WTC11 (cell line): ENCODE data around the gene MALT1. TPM values are rescaled to one million over a fixed set of nuclear protein-coding genes. Genes with fewer than 3 reads are reported as not detected.

Source experiments
- ATAC-seq: fragments of 200-7000 bp; cut with Tn5 transposase; 2 replicates; pipeline ENCODE4 v1.10.0; 2021; ENCODE audit warnings: mild to moderate bottlenecking, moderate library complexity
- CTCF ChIA-PET: fragments of 300-600 bp; sonication (Branson Sonifier 250); formaldehyde crosslinking; loops from one replicate; lab custom pipeline; 2021; ENCODE audit warnings: antibody characterized with exemption; lab: Charles Lee
- POLR2A ChIA-PET: fragments of 350-600 bp; sonication (Branson Sonifier 250); formaldehyde crosslinking; loops from one replicate; lab custom pipeline; 2021; ENCODE audit warnings: antibody characterized with exemption; lab: Charles Lee
- DNase-seq: peaks from one replicate; pipeline ENCODE4 v3.0.0; 2021; ENCODE audit warnings: low spot score
- H3K27ac Mint-ChIP-seq: 2 replicates; pipeline ENCODE4 v1.8.0; 2021; ENCODE audit warnings: mixed read lengths
- H3K27me3 Mint-ChIP-seq: 2 replicates; pipeline ENCODE4 v1.8.0; 2021; ENCODE audit warnings: low read depth, mild to moderate bottlenecking, moderate library complexity, mixed read lengths
- H3K36me3 Mint-ChIP-seq: 2 replicates; pipeline ENCODE4 v1.8.0; 2021; ENCODE audit warnings: mixed read lengths
- H3K4me1 Mint-ChIP-seq: 2 replicates; pipeline ENCODE4 v1.8.0; 2022; ENCODE audit warnings: mixed read lengths
- H3K4me3 Mint-ChIP-seq: 2 replicates; pipeline ENCODE4 v1.8.0; 2021; ENCODE audit warnings: mild to moderate bottlenecking, moderate library complexity, mixed read lengths
- H3K9me3 Mint-ChIP-seq: 2 replicates; pipeline ENCODE4 v1.8.0; 2021; ENCODE audit warnings: mixed read lengths
- AFF4 ChIP-seq: sonication (generic); formaldehyde crosslinking; IDR thresholded peaks from 2 replicates; pipeline ENCODE4 v1.8.1; 2023; ENCODE audit warnings: mild to moderate bottlenecking, missing genetic modification reagents, borderline replicate concordance
- CREB1 ChIP-seq: sonication (generic); formaldehyde crosslinking; IDR thresholded peaks from 2 replicates; pipeline ENCODE4 v1.8.0; 2023; ENCODE audit warnings: mild to moderate bottlenecking, missing genetic modification reagents
- ESRRA ChIP-seq: sonication (generic); formaldehyde crosslinking; IDR thresholded peaks from 2 replicates; pipeline ENCODE4 v1.8.1; 2022; ENCODE audit warnings: mild to moderate bottlenecking, missing genetic modification reagents, borderline replicate concordance
- MYBL2 ChIP-seq: sonication (generic); formaldehyde crosslinking; IDR thresholded peaks from 2 replicates; pipeline ENCODE4 v1.8.1; 2023; ENCODE audit warnings: mild to moderate bottlenecking, moderate library complexity, missing genetic modification reagents
- NFE2L1 ChIP-seq: sonication (generic); formaldehyde crosslinking; IDR thresholded peaks from 2 replicates; pipeline ENCODE4 v1.8.1; 2023; ENCODE audit warnings: missing genetic modification reagents
- NR2C2 ChIP-seq: sonication (generic); formaldehyde crosslinking; IDR thresholded peaks from 2 replicates; pipeline ENCODE4 v1.8.0; 2022; ENCODE audit warnings: mild to moderate bottlenecking, missing genetic modification reagents
- TCF7 ChIP-seq: sonication (generic); formaldehyde crosslinking; IDR thresholded peaks from 2 replicates; pipeline ENCODE4 v1.8.0; 2022; ENCODE audit warnings: mild to moderate bottlenecking, low read depth, missing genetic modification reagents, moderate library complexity
- TEAD4 ChIP-seq: sonication (generic); formaldehyde crosslinking; IDR thresholded peaks from 2 replicates; pipeline ENCODE4 v1.8.0; 2022; ENCODE audit warnings: mild to moderate bottlenecking, missing genetic modification reagents
- ZNF281 ChIP-seq: sonication (generic); formaldehyde crosslinking; IDR thresholded peaks from 2 replicates; pipeline ENCODE4 v1.8.0; 2023; ENCODE audit warnings: mild to moderate bottlenecking, missing genetic modification reagents
- total RNA-seq: library from RNA; stranded (reverse); gene quantifications from 3 replicates; pipeline ENCODE4 v1.2.3, GENCODE V29; 2021
- TF ChIP-seq, protein P1 (sequence below): fragments of 250-450 bp; sonication (Bioruptor Pico); IDR thresholded peaks from 2 replicates; pipeline ENCODE4 v1.8.0; 2021; ENCODE audit warnings: mild to moderate bottlenecking
- TF ChIP-seq, protein P2 (sequence below): fragments of 250-450 bp; sonication (Bioruptor Pico); conservative IDR thresholded peaks from 2 replicates; pipeline ENCODE4 v1.9.0; 2021; ENCODE audit warnings: mild to moderate bottlenecking
- TF ChIP-seq, protein P3 (sequence below): sonication (generic); formaldehyde crosslinking; IDR thresholded peaks from 2 replicates; pipeline ENCODE4 v1.8.1; 2022; ENCODE audit warnings: missing genetic modification reagents, borderline replicate concordance

MALT1 gene
- total RNA-seq, 1 experiment from 2014 or later = 13.2 TPM

DNA sequence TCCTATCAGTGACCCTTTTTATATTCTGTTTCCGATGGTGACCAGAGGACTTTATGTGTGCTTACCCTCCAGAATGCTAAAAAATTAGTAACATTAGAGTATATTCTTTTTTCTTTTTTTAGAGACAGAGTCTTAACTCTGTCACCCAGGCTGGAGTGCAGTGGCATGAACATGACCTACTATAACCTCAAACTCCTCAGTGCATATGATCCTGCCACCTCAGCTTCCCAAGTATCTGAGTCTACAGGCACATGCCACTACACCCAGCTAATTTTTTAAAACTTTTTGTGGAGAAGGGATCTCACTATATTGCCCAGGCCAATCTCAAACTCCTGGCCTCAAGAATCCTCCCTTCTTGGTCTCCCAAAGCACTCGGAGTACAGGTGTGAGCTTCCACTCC is 74.6 kb downstream of the MALT1 start:
- no peak overlapping the region for H3K4me3 Mint-ChIP-seq
- ChIA-PET POLR2A (no interaction called here), CTCF (interaction anchor here (2.2 to 2.5 kb wide), 2 partner anchors 18 to 23 kb away, joined by 8 to 12 read pairs; no protein-coding TSS in a partner anchor)
- H3K27me3 Mint-ChIP-seq = no peaks in the 10 kb centered on the region
- DNase-seq (no peak), ATAC-seq (no peak)
- no peaks in the 10 kb centered on the region for H3K4me1 Mint-ChIP-seq
- TF ChIP-seq AFF4 (CRISPR knock-in tag) (no peak), MYBL2 (CRISPR knock-in tag) (no peak), TCF7 (CRISPR knock-in tag) (no peak)
- TF ChIP-seq, protein P1, sequence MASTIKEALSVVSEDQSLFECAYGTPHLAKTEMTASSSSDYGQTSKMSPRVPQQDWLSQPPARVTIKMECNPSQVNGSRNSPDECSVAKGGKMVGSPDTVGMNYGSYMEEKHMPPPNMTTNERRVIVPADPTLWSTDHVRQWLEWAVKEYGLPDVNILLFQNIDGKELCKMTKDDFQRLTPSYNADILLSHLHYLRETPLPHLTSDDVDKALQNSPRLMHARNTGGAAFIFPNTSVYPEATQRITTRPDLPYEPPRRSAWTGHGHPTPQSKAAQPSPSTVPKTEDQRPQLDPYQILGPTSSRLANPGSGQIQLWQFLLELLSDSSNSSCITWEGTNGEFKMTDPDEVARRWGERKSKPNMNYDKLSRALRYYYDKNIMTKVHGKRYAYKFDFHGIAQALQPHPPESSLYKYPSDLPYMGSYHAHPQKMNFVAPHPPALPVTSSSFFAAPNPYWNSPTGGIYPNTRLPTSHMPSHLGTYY (CRISPR knock-in tag) = no peak
- TF ChIP-seq, all 79 proteins: peak for 0
- peaks cover 6% of the 10 kb centered on the region; the same call in 1 of the 2 replicates for H3K9me3 Mint-ChIP-seq
- no peak overlapping the region for H3K27ac Mint-ChIP-seq
- H3K36me3 Mint-ChIP-seq = peaks cover 35% of the 10 kb centered on the region

- Mint-ChIP-seq H3K4me3 (no peak overlapping the region), H3K27ac (no peak overlapping the region), H3K4me1 (peaks cover 3% of the 10 kb centered on the region; the same call in 1 of the 2 replicates), H3K27me3 (no peaks in the 10 kb centered on the region), H3K36me3 (peaks cover 35% of the 10 kb centered on the region), H3K9me3 (peaks cover 6% of the 10 kb centered on the region; the same call in 1 of the 2 replicates)
- DNase-seq (no peak), ATAC-seq (no peak)
- POLR2A ChIA-PET = no interaction called here
- CTCF ChIA-PET = interaction anchor here (0.7 kb wide), 1 partner anchor 78 kb away, joined by 3 read pairs; the partner anchor contains the start of gene MALT1
- TF ChIP-seq ESRRA (CRISPR knock-in tag) (no peak), TEAD4 (no peak), CREB1 (CRISPR knock-in tag) (no peak), NFE2L1 (no peak), NR2C2 (no peak), ZNF281 (CRISPR knock-in tag) (no peak)
- TF ChIP-seq, protein P2, sequence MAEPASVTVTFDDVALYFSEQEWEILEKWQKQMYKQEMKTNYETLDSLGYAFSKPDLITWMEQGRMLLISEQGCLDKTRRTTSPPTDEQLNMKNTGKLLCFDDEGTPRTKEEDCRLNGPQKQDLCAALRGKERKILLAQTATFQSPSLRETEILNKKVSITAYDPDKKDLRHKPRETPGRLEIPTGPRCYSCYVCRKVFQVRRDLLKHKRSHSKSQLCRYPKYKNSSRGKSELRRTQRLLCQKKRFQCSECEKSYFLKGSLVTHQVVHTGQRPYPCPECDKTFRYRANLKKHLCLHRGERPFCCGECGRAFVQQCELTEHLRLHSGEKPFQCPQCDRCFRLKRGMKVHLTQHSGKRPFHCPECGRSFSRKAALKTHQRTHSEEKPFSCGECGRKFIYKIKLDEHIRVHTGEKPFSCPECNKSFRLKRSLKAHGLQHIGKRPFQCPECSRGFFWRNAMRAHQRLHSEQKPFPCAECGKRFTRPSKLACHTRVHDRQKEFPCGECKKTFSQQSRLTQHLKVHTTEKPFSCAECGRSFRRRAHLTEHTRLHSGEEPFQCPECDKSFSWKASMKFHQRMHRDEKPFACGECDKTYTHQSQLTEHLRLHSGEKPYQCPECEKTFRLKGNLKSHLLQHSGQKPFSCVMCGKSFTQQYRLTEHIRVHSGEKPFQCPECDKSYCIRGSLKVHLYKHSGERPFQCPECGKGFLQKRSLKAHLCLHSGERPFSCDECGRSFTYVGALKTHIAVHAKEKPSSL = no peak
- TF ChIP-seq, protein P3, sequence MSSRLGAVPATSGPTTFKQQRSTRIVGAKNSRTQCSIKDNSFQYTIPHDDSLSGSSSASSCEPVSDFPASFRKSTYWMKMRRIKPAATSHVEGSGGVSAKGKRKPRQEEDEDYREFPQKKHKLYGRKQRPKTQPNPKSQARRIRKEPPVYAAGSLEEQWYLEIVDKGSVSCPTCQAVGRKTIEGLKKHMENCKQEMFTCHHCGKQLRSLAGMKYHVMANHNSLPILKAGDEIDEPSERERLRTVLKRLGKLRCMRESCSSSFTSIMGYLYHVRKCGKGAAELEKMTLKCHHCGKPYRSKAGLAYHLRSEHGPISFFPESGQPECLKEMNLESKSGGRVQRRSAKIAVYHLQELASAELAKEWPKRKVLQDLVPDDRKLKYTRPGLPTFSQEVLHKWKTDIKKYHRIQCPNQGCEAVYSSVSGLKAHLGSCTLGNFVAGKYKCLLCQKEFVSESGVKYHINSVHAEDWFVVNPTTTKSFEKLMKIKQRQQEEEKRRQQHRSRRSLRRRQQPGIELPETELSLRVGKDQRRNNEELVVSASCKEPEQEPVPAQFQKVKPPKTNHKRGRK (CRISPR knock-in tag) = no peak
Observed at GRCh38 chr18:58748899-58749595, 77.8 kb downstream of the MALT1 start.
